ENCODE measurements around the gene NID1.

DNA sequence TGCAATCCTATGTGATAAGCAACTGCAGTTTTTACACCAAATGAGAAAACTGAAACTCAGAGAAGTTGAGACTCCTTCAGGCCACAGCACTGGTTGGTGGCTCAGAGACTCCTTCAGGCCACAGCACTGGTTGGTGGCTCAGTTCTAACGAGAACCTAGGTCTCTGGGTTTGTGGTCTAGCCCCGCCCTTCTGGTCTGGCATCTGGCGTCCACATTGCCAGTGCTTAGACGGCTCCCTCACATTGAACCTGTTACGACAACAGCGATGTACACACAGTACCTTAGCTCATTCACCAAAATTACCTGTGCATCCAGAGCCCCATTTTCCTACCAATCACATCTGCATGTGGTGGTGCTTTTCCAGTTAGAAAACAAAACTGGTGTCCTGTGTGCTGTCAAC, 66.1 kb downstream of the NID1 start:
- TF ChIP-seq ZNF274 (IDR thresholded peaks at IDR 0.05; ENCODE audit: low read depth, low read length) = no peak
- TF ChIP-seq YY1 (IDR thresholded peaks at IDR 0.05; ENCODE audit: insufficient read depth, insufficient read length) = no peak

All from NT2/D1 (cell line).